Mononuclear cell (primary cell): ENCODE measurements around the gene STAM2. TPM values are rescaled to one million over a fixed set of nuclear protein-coding genes. Genes with fewer than 3 reads are reported as not detected.
"Not testable (repeated sequence)": the region's sequence is repeated elsewhere in the genome, so short reads cannot be mapped to it uniquely, and the experiment has no call there.

Experiments
- H3K27me3 ChIP-seq: 2 replicates; pipeline ENCODE4 v1.6.0; 2011; ENCODE audit warnings: low read length, control low read depth; ENCODE audit not compliant: insufficient read depth
- H3K4me1 ChIP-seq: 2 replicates; pipeline ENCODE4 v1.5.1; 2011; ENCODE audit warnings: mild to moderate bottlenecking, low read length, control low read depth; ENCODE audit not compliant: insufficient read depth
- H3K4me3 ChIP-seq: 2 replicates; pipeline ENCODE4 v1.5.1; 2011; ENCODE audit warnings: mild to moderate bottlenecking, low read length, moderate library complexity
- H3K9me3 ChIP-seq: 2 replicates; pipeline ENCODE4 v1.5.1; 2011; ENCODE audit warnings: low read depth, mild to moderate bottlenecking, control low read depth, low read length
- total RNA-seq: library from RNA; depleted of rRNA; stranded (reverse); fragments of >200 nt; gene quantifications from one replicate; pipeline ENCODE4 v1.2.3, GENCODE V29; 2012

STAM2 gene
- total RNA-seq, 1 donor: 10.4 TPM

GRCh38 chr2:152161598-152161997 is 14.0 kb downstream of the STAM2 start:
- H3K27me3 ChIP-seq: no peaks in the 10 kb centered on the region
- no peaks in the 10 kb centered on the region for H3K4me1 ChIP-seq
- no peak overlapping the region for H3K4me3 ChIP-seq
- no peaks in the 10 kb centered on the region for H3K9me3 ChIP-seq

- not testable (repeated sequence) for H3K27me3 ChIP-seq, H3K4me1 ChIP-seq, H3K4me3 ChIP-seq, H3K9me3 ChIP-seq
These were observed 15.2 kb downstream of the STAM2 start for GRCh38 chr2:152160378-152160777.

GRCh38 chr2:152157253-152157652 is 18.3 kb downstream of the STAM2 start:
- Histone ChIP-seq H3K4me3 (no peak overlapping the region), H3K4me1 (peaks cover 6% of the 10 kb centered on the region), H3K9me3 (no peaks in the 10 kb centered on the region), H3K27me3 (no peaks in the 10 kb centered on the region)

GRCh38 chr2:152155209-152155608 is 20.4 kb downstream of the STAM2 start:
- no peak overlapping the region for H3K4me3 ChIP-seq
- no peaks in the 10 kb centered on the region for H3K27me3 ChIP-seq
- peaks cover 6% of the 10 kb centered on the region for H3K4me1 ChIP-seq
- no peaks in the 10 kb centered on the region for H3K9me3 ChIP-seq

- peaks cover 6% of the 10 kb centered on the region for H3K4me1 ChIP-seq
- no peaks in the 10 kb centered on the region for H3K9me3 ChIP-seq
- no peaks in the 10 kb centered on the region for H3K27me3 ChIP-seq
- no peak overlapping the region for H3K4me3 ChIP-seq
These were observed 21.1 kb downstream of the STAM2 start for GRCh38 chr2:152154462-152154861.

GRCh38 chr2:152134488-152135280 is 40.9 kb downstream of the STAM2 start:
- H3K4me3 ChIP-seq: no peak overlapping the region
- H3K9me3 ChIP-seq: no peaks in the 10 kb centered on the region
- H3K27me3 ChIP-seq: no peaks in the 10 kb centered on the region
- no peaks in the 10 kb centered on the region for H3K4me1 ChIP-seq

- Histone ChIP-seq H3K9me3 (no peaks in the 10 kb centered on the region), H3K4me3 (no peak overlapping the region), H3K27me3 (no peaks in the 10 kb centered on the region)
These were observed 43.3 kb downstream of the STAM2 start for GRCh38 chr2:152132306-152132705.

GRCh38 chr2:152127628-152128027 is 47.9 kb downstream of the STAM2 start:
- H3K27me3 ChIP-seq: no peaks in the 10 kb centered on the region
- no peak overlapping the region for H3K4me3 ChIP-seq
- H3K9me3 ChIP-seq: no peaks in the 10 kb centered on the region
- no peaks in the 10 kb centered on the region for H3K4me1 ChIP-seq

More at GRCh38 chr2:152132306-152132705, 43.3 kb downstream of the STAM2 start:
- H3K4me1 ChIP-seq: no peaks in the 10 kb centered on the region

GRCh38 chr2:152126664-152127063 is 48.9 kb downstream of the STAM2 start:
- H3K4me3 ChIP-seq: no peak overlapping the region
- no peaks in the 10 kb centered on the region for H3K27me3 ChIP-seq
- no peaks in the 10 kb centered on the region for H3K9me3 ChIP-seq
- no peaks in the 10 kb centered on the region for H3K4me1 ChIP-seq

- H3K9me3 ChIP-seq: no peaks in the 10 kb centered on the region
- no peaks in the 10 kb centered on the region for H3K27me3 ChIP-seq
- H3K4me3 ChIP-seq: no peak overlapping the region
- H3K4me1 ChIP-seq: no peaks in the 10 kb centered on the region
These were observed 53.4 kb downstream of the STAM2 start for GRCh38 chr2:152122161-152122560.

GRCh38 chr2:152120430-152120829 is 55.1 kb downstream of the STAM2 start:
- Histone ChIP-seq H3K4me3 (no peak overlapping the region), H3K27me3 (no peaks in the 10 kb centered on the region)

GRCh38 chr2:152115952-152116351 is 59.6 kb downstream of the STAM2 start:
- Histone ChIP-seq H3K27me3 (no peaks in the 10 kb centered on the region), H3K4me1 (no peaks in the 10 kb centered on the region), H3K9me3 (no peaks in the 10 kb centered on the region), H3K4me3 (no peak overlapping the region)

More at GRCh38 chr2:152120430-152120829, 55.1 kb downstream of the STAM2 start:
- H3K9me3 ChIP-seq: no peaks in the 10 kb centered on the region
- no peaks in the 10 kb centered on the region for H3K4me1 ChIP-seq

- Histone ChIP-seq H3K27me3 (no peaks in the 10 kb centered on the region), H3K9me3 (no peaks in the 10 kb centered on the region), H3K4me3 (no peak overlapping the region), H3K4me1 (no peaks in the 10 kb centered on the region)
These were observed 61.2 kb downstream of the STAM2 start for GRCh38 chr2:152114366-152114765.

GRCh38 chr2:152107140-152107539 is 68.4 kb downstream of the STAM2 start:
- H3K4me1 ChIP-seq, H3K9me3 ChIP-seq, H3K4me3 ChIP-seq, H3K27me3 ChIP-seq: not testable (repeated sequence)

- H3K27me3 ChIP-seq: peaks cover 1% of the 10 kb centered on the region
- no peaks in the 10 kb centered on the region for H3K9me3 ChIP-seq
- no peaks in the 10 kb centered on the region for H3K4me1 ChIP-seq
- H3K4me3 ChIP-seq: no peak overlapping the region
These were observed 69.1 kb downstream of the STAM2 start for GRCh38 chr2:152106464-152106863.

GRCh38 chr2:152103271-152103670 is 72.3 kb downstream of the STAM2 start:
- H3K4me3 ChIP-seq: no peak overlapping the region
- H3K27me3 ChIP-seq: peaks cover 27% of the 10 kb centered on the region
- peaks cover 9% of the 10 kb centered on the region for H3K4me1 ChIP-seq
- no peaks in the 10 kb centered on the region for H3K9me3 ChIP-seq
